Naive thymus-derived CD4-positive, alpha-beta T cell (primary cell): Measurements from ENCODE around the gene PARP14. TPM values are rescaled to one million over a fixed set of nuclear protein-coding genes. Genes with fewer than 3 reads are reported as not detected.

Source experiments
- ATAC-seq: fragments of 150-1000 bp; cut with Tn5 transposase; 2 replicates; pipeline ENCODE4 v1.10.0; 2021; ENCODE audit warnings: mild to moderate bottlenecking, moderate library complexity
- CTCF ChIA-PET: fragments of 350-600 bp; sonication (Branson Sonifier 250); formaldehyde crosslinking; loops from one replicate; lab custom pipeline; 2021; ENCODE audit warnings: antibody characterized with exemption; lab: Charles Lee
- POLR2A ChIA-PET: fragments of 350-600 bp; sonication (Branson Sonifier 250); formaldehyde crosslinking; loops from one replicate; lab custom pipeline; 2021; ENCODE audit warnings: antibody characterized with exemption, inconsistent platforms; lab: Charles Lee
- DNase-seq, 9 donors: peaks; one replicate each; pipeline versions ENCODE4 v3.0.0 to v3.0.0-alpha.2; 2020 to 2022; ENCODE audit warnings: mixed read lengths in 1 of 9
- H3K27ac ChIP-seq: one replicate; pipeline ENCODE4 v1.7.0; 2013; ENCODE audit warnings: mild to moderate bottlenecking, low read depth, low read length, moderate library complexity
- H3K27me3 ChIP-seq, 2 donors: one replicate each; pipeline ENCODE4 v1.7.0; 2013; ENCODE audit warnings: low read length in 2 of 2, mild to moderate bottlenecking in 2 of 2, moderate library complexity in 2 of 2; ENCODE audit not compliant: control insufficient read depth in 2 of 2, insufficient read depth in 2 of 2
- H3K36me3 ChIP-seq, 3 experiments: 1 replicate in 2 of 3; 2 replicates in 1 of 3; pipeline ENCODE4 v1.7.0; 2013; ENCODE audit warnings: low read length in 3 of 3, mild to moderate bottlenecking in 3 of 3, moderate library complexity in 1 of 3; ENCODE audit not compliant: insufficient read depth in 3 of 3, control insufficient read depth in 2 of 3
- H3K4me1 ChIP-seq, 2 donors: one replicate each; pipeline ENCODE4 v1.7.0; 2013; ENCODE audit warnings: low read length in 2 of 2, mild to moderate bottlenecking in 2 of 2, moderate library complexity in 1 of 2; ENCODE audit not compliant: control insufficient read depth in 2 of 2, insufficient read depth in 2 of 2
- H3K4me3 ChIP-seq: 2 replicates; pipeline ENCODE4 v1.7.0; 2013; ENCODE audit warnings: mild to moderate bottlenecking, low read length
- H3K9me3 ChIP-seq, 3 experiments: 1 replicate in 2 of 3; 2 replicates in 1 of 3; pipeline ENCODE4 v1.7.0; 2013; ENCODE audit warnings: low read length in 3 of 3; ENCODE audit not compliant: control insufficient read depth in 2 of 3
- H3K27ac Mint-ChIP-seq, 9 donors: one replicate each; pipeline ENCODE4 v1.8.0; 2020 to 2022; ENCODE audit warnings: mixed read lengths in 9 of 9, mild to moderate bottlenecking in 8 of 9, moderate library complexity in 5 of 9, inconsistent platforms in 2 of 9
- H3K27me3 Mint-ChIP-seq, 5 donors: one replicate each; pipeline ENCODE4 v1.8.0; 2021 to 2022; ENCODE audit warnings: mixed read lengths in 5 of 5, mild to moderate bottlenecking in 1 of 5
- H3K36me3 Mint-ChIP-seq, 5 donors: one replicate each; pipeline ENCODE4 v1.8.0; 2020 to 2022; ENCODE audit warnings: mixed read lengths in 5 of 5, mild to moderate bottlenecking in 3 of 5, inconsistent platforms in 1 of 5
- H3K4me1 Mint-ChIP-seq, 7 donors: one replicate each; pipeline ENCODE4 v1.8.0; 2020 to 2022; ENCODE audit warnings: mixed read lengths in 7 of 7, mild to moderate bottlenecking in 3 of 7, inconsistent platforms in 1 of 7
- H3K4me3 Mint-ChIP-seq, 10 donors: one replicate each; pipeline ENCODE4 v1.8.0; 2020 to 2022; ENCODE audit warnings: mild to moderate bottlenecking in 10 of 10, mixed read lengths in 10 of 10, moderate library complexity in 6 of 10, inconsistent platforms in 2 of 10
- H3K9me3 Mint-ChIP-seq, 11 donors: one replicate each; pipeline ENCODE4 v1.8.0; 2020 to 2022; ENCODE audit warnings: mixed read lengths in 11 of 11, mild to moderate bottlenecking in 4 of 11, inconsistent platforms in 1 of 11, moderate library complexity in 1 of 11
- intact Hi-C, 2 donors: fragments of 100-400 bp; cut with micrococcal nuclease; formaldehyde crosslinking; loops; one replicate each; pipeline ENCODE4 v1.15.1; 2023
- polyA plus RNA-seq, 2 donors: library from polyadenylated mRNA; unstranded; fragments of 300-500 nt; fragmentation: Illumina TruSeq; gene quantifications; one replicate each; pipeline ENCODE4 v1.2.3, GENCODE V29; 2021
- total RNA-seq, 6 experiments: library from RNA in 5 of 6; stranded (reverse) in 5 of 6; gene quantifications; 1 replicate in 5 of 6; 2 replicates in 1 of 6; pipeline ENCODE4 v1.2.3 and lab custom pipeline; 2021 to 2026

Gene PARP14
- total and polyA plus RNA-seq, 7 experiments from 2014 or later: 8.4 to 154 (median 47.9) TPM

DNA sequence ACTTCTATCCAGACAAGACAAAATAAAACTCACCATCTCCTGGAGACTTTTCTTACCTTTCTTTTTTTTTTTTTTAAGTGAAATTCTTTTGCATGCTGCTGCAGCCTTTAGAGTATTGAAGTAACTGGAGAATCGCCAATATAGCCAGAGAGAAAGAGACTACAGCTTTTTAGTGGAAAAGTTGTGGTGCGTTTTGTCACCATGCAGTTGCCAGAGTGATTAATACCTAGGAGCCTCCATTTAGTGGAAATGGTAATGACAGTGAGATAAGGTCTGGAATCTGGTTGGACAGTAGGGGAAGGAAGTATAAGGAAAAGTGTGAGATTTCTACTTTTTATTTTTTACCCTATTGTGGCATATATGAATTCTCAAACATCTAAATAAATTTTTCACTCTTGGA, 18.1 kb upstream of the PARP14 start:
- Mint-ChIP-seq H3K4me3 (no peak overlapping the region), H3K36me3 (peaks cover 0 to 3% (median 0%) of the 10 kb centered on the region in 5 donors), H3K9me3 (peaks cover 0 to 9% (median 3%) of the 10 kb centered on the region in 11 donors), H3K4me1 (peaks cover 0 to 5% (median 0%) of the 10 kb centered on the region in 7 donors), H3K27me3 (peaks cover 0 to 50% (median 0%) of the 10 kb centered on the region in 5 donors), H3K27ac (no peak overlapping the region)
- Histone ChIP-seq H3K4me1 (no peaks in the 10 kb centered on the region), H3K36me3 (no peaks in the 10 kb centered on the region), H3K27ac (no peak overlapping the region), H3K9me3 (no peaks in the 10 kb centered on the region), H3K27me3 (no peaks in the 10 kb centered on the region), H3K4me3 (no peak overlapping the region)
- intact Hi-C loops: no loop called here
- ChIA-PET POLR2A (no interaction called here), CTCF (no interaction called here)
- ATAC-seq (no peak), DNase-seq (no peak)

GRCh38 chr3:122665226-122665786, 15.3 kb upstream of the PARP14 start:
- peaks cover 0 to 23% (median 0%) of the 10 kb centered on the region in 7 donors for H3K4me1 Mint-ChIP-seq
- H3K4me3 Mint-ChIP-seq: no peak overlapping the region
- Histone ChIP-seq H3K9me3 (no peaks in the 10 kb centered on the region), H3K27me3 (no peaks in the 10 kb centered on the region), H3K4me3 (no peak overlapping the region), H3K36me3 (no peaks in the 10 kb centered on the region), H3K27ac (no peak overlapping the region), H3K4me1 (no peaks in the 10 kb centered on the region)
- H3K27me3 Mint-ChIP-seq: peaks cover 0 to 39% (median 0%) of the 10 kb centered on the region in 5 donors
- ATAC-seq: no peak
- intact Hi-C loops: no loop called here
- ChIA-PET POLR2A (interaction anchor here (0.6 kb wide), 1 partner anchor 42 kb away, joined by 3 read pairs; no protein-coding TSS in a partner anchor), CTCF (interaction anchor here (1.1 kb wide), 1 partner anchor 13 kb away, joined by 3 read pairs; no protein-coding TSS in a partner anchor)
- no peak overlapping the region for H3K27ac Mint-ChIP-seq
- DNase-seq: no peak
- peaks cover 0 to 12% (median 3%) of the 10 kb centered on the region in 11 donors for H3K9me3 Mint-ChIP-seq
- H3K36me3 Mint-ChIP-seq: peaks cover 0 to 10% (median 0%) of the 10 kb centered on the region in 5 donors

GRCh38 chr3:122665881-122666280, 14.8 kb upstream of the PARP14 start:
- no peaks in the 10 kb centered on the region for H3K27me3 ChIP-seq
- H3K9me3 ChIP-seq: no peaks in the 10 kb centered on the region
- intact Hi-C loops: no loop called here
- H3K36me3 ChIP-seq: no peaks in the 10 kb centered on the region
- no peak overlapping the region for H3K27ac ChIP-seq
- peaks cover 0 to 9% (median 3%) of the 10 kb centered on the region in 11 donors for H3K9me3 Mint-ChIP-seq
- no peak overlapping the region for H3K4me3 Mint-ChIP-seq
- H3K27ac Mint-ChIP-seq: no peak overlapping the region
- H3K4me1 Mint-ChIP-seq: peaks cover 0 to 23% (median 0%) of the 10 kb centered on the region in 7 donors
- peaks cover 0 to 10% (median 0%) of the 10 kb centered on the region in 5 donors for H3K36me3 Mint-ChIP-seq
- CTCF ChIA-PET: interaction anchor here (1.1 kb wide), 1 partner anchor 13 kb away, joined by 3 read pairs; no protein-coding TSS in a partner anchor
- H3K27me3 Mint-ChIP-seq: peaks cover 0 to 34% (median 0%) of the 10 kb centered on the region in 5 donors
- POLR2A ChIA-PET: interaction anchor here (0.9 kb wide), 1 partner anchor 13 kb away, joined by 3 read pairs; no protein-coding TSS in a partner anchor
- H3K4me3 ChIP-seq: no peak overlapping the region
- no peaks in the 10 kb centered on the region for H3K4me1 ChIP-seq
- ATAC-seq (no peak), DNase-seq (no peak)

GRCh38 chr3:122668930-122669730, 11.5 kb upstream of the PARP14 start:
- no peaks in the 10 kb centered on the region for H3K4me1 ChIP-seq
- peaks cover 0 to 12% (median 0%) of the 10 kb centered on the region in 11 donors for H3K9me3 Mint-ChIP-seq
- ChIA-PET POLR2A (interaction anchor here (0.6 kb wide), 1 partner anchor 92 kb away, joined by 3 read pairs; no protein-coding TSS in a partner anchor), CTCF (interaction anchor here (0.9 to 1.1 kb wide), 2 partner anchors 9 to 11 kb away, joined by 4 to 5 read pairs; no protein-coding TSS in a partner anchor)
- H3K9me3 ChIP-seq: no peaks in the 10 kb centered on the region
- peak overlapping the region in 1 of 10 donors; percentile 19 for H3K4me3 Mint-ChIP-seq
- H3K36me3 ChIP-seq: no peaks in the 10 kb centered on the region
- H3K27me3 Mint-ChIP-seq: peaks cover 0 to 8% (median 0%) of the 10 kb centered on the region in 5 donors
- H3K4me3 ChIP-seq: no peak overlapping the region
- peaks cover 0 to 18% (median 0%) of the 10 kb centered on the region in 7 donors for H3K4me1 Mint-ChIP-seq
- no peak overlapping the region for H3K27ac ChIP-seq
- intact Hi-C loops: loop anchor here in 1 of 2 donors (2.0 kb wide), 1 partner anchor 22 kb away; no protein-coding TSS in a partner anchor
- peak overlapping the region in 1 of 9 donors; percentile 75 for H3K27ac Mint-ChIP-seq
- DNase-seq: peak in 1 of 9 donors; percentile 46
- H3K36me3 Mint-ChIP-seq: peaks cover 0 to 13% (median 0%) of the 10 kb centered on the region in 5 donors
- ATAC-seq: no peak
- no peaks in the 10 kb centered on the region for H3K27me3 ChIP-seq

DNA sequence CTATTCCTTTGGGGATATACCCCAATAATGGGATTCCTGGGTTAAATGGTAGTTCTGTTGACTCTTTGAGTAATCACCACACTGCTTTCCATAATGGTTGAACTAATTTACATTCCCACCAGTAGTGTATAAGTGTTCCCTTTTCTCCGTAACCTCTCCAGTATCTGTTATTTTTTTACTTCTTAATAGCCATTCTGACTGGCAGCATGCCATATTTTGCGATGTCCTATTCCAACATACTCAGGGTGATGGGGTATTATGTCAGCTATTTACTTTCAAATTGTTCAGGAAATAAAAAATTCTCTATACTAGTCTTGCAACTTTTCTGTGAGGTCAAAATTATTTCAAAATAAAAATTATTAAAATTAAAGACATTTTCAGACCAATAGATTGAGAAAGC, 9.1 kb upstream of the PARP14 start:
- Mint-ChIP-seq H3K36me3 (peaks cover 0 to 15% (median 0%) of the 10 kb centered on the region in 5 donors), H3K27ac (no peak overlapping the region), H3K27me3 (peaks cover 0 to under 1% (median 0%) of the 10 kb centered on the region in 5 donors), H3K4me1 (peaks cover 0 to 20% (median 0%) of the 10 kb centered on the region in 7 donors), H3K9me3 (peaks cover 0 to 14% (median 0%) of the 10 kb centered on the region in 11 donors), H3K4me3 (no peak overlapping the region)
- Histone ChIP-seq H3K4me1 (no peaks in the 10 kb centered on the region), H3K27me3 (no peaks in the 10 kb centered on the region), H3K27ac (no peak overlapping the region), H3K36me3 (no peaks in the 10 kb centered on the region), H3K9me3 (no peaks in the 10 kb centered on the region), H3K4me3 (no peak overlapping the region)
- intact Hi-C loops: no loop called here
- ATAC-seq (no peak), DNase-seq (no peak)
- ChIA-PET CTCF (interaction anchor here (0.5 kb wide), 1 partner anchor 1125 kb away, joined by 3 read pairs; no protein-coding TSS in a partner anchor), POLR2A (interaction anchor here (0.7 kb wide), 1 partner anchor 109 kb away, joined by 4 read pairs; no protein-coding TSS in a partner anchor)

DNA sequence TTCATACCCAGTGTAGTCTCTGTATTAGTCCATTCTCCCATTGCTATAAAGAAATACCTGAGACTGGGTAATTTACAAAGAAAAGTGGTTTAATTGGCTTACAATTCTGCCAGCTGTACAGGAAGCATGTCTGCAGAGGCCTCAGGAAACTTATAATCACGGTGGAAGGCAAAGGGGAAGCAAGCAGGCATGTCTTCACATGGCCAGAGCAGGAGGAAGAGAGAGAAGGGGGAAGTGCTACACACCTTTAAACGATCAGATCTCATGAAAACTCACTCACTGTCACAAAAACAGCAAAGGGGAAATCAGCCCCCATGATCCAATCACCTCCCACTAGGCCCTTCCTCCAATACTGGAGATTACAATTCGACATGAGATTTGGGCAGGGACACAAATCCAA, 6.3 kb upstream of the PARP14 start:
- POLR2A ChIA-PET: no interaction called here
- H3K27ac Mint-ChIP-seq: no peak overlapping the region
- no peaks in the 10 kb centered on the region for H3K27me3 ChIP-seq
- no peak overlapping the region for H3K27ac ChIP-seq
- no peak for DNase-seq
- ATAC-seq: no peak
- H3K36me3 ChIP-seq: no peaks in the 10 kb centered on the region
- intact Hi-C loops: no loop called here
- CTCF ChIA-PET: no interaction called here
- H3K9me3 Mint-ChIP-seq: peaks cover 0 to 11% (median 0%) of the 10 kb centered on the region in 11 donors
- peaks cover 3 to 26% (median 11%) of the 10 kb centered on the region in 7 donors for H3K4me1 Mint-ChIP-seq
- H3K4me3 ChIP-seq: no peak overlapping the region
- no peaks in the 10 kb centered on the region for H3K27me3 Mint-ChIP-seq
- H3K4me3 Mint-ChIP-seq: no peak overlapping the region
- peaks cover 5 to 7% of the 10 kb centered on the region in 2 donors for H3K4me1 ChIP-seq
- no peaks in the 10 kb centered on the region for H3K9me3 ChIP-seq
- H3K36me3 Mint-ChIP-seq: peaks cover 0 to 6% (median 0%) of the 10 kb centered on the region in 5 donors
